H9 (cell line): ENCODE data around the gene CYP27C1. TPM values are rescaled to one million over a fixed set of nuclear protein-coding genes. Genes with fewer than 3 reads are reported as not detected.

Source experiments
- DNase-seq: peaks from one replicate; pipeline ENCODE4 v3.0.0-alpha.2; 2017
- H2AFZ ChIP-seq: one replicate; pipeline ENCODE4 v1.6.1; 2013; ENCODE audit warnings: mild to moderate bottlenecking, low read length, control low read depth, moderate library complexity
- H2AK5ac ChIP-seq: 2 replicates; pipeline ENCODE4 v1.6.1; 2013; ENCODE audit warnings: low read length, control low read depth, mixed read lengths; ENCODE audit not compliant: insufficient read length
- H2BK120ac ChIP-seq: one replicate; pipeline ENCODE4 v1.6.1; 2013; ENCODE audit warnings: low read depth, mild to moderate bottlenecking, low read length, control low read depth, inconsistent platforms; ENCODE audit not compliant: poor library complexity, severe bottlenecking
- H2BK12ac ChIP-seq: 2 replicates; pipeline ENCODE4 v1.6.1; 2013; ENCODE audit warnings: low read length, control low read depth, mixed read lengths, low read depth; ENCODE audit not compliant: insufficient read length
- H2BK15ac ChIP-seq: 2 replicates; pipeline ENCODE4 v1.6.1; 2013; ENCODE audit warnings: low read depth, low read length, control low read depth
- H2BK20ac ChIP-seq: one replicate; pipeline ENCODE4 v1.6.1; 2013; ENCODE audit warnings: low read depth, mild to moderate bottlenecking, low read length, control low read depth, inconsistent platforms; ENCODE audit not compliant: poor library complexity, severe bottlenecking
- H2BK5ac ChIP-seq: 2 replicates; pipeline ENCODE4 v1.6.1; 2013; ENCODE audit warnings: low read length, control low read depth, mixed read lengths; ENCODE audit not compliant: insufficient read length
- H3K14ac ChIP-seq: 2 replicates; pipeline ENCODE4 v1.6.1; 2013; ENCODE audit warnings: low read length, control low read depth; ENCODE audit not compliant: insufficient read depth
- H3K18ac ChIP-seq: 2 replicates; pipeline ENCODE4 v1.6.1; 2013; ENCODE audit warnings: low read depth, mild to moderate bottlenecking, mixed read lengths, low read length, control low read depth; ENCODE audit not compliant: insufficient read length
- H3K23ac ChIP-seq: 2 replicates; pipeline ENCODE4 v1.6.1; 2013; ENCODE audit warnings: low read length, control low read depth, mixed read lengths, low read depth; ENCODE audit not compliant: insufficient read length
- H3K23me2 ChIP-seq: 2 replicates; pipeline ENCODE4 v1.6.1; 2013; ENCODE audit warnings: low read depth, mild to moderate bottlenecking, mixed read lengths, low read length, control low read depth; ENCODE audit not compliant: insufficient read length, poor library complexity, severe bottlenecking
- H3K27ac ChIP-seq: 2 replicates; pipeline ENCODE4 v1.5.1; 2013; ENCODE audit warnings: low read length, control low read depth, mixed read lengths, low read depth; ENCODE audit not compliant: insufficient read length
- H3K27me3 ChIP-seq: 2 replicates; pipeline ENCODE4 v1.6.1; 2013; ENCODE audit warnings: low read length, control low read depth, inconsistent platforms; ENCODE audit not compliant: insufficient read depth
- H3K4ac ChIP-seq: 2 replicates; pipeline ENCODE4 v1.6.1; 2013; ENCODE audit warnings: low read depth, mild to moderate bottlenecking, control low read depth, inconsistent platforms, low read length, moderate library complexity
- H3K4me1 ChIP-seq: 2 replicates; pipeline ENCODE4 v1.6.1; 2013; ENCODE audit warnings: low read length, control low read depth, inconsistent platforms; ENCODE audit not compliant: insufficient read depth
- H3K4me2 ChIP-seq: 2 replicates; pipeline ENCODE4 v1.6.1; 2013; ENCODE audit warnings: low read length, control low read depth, mixed read lengths; ENCODE audit not compliant: insufficient read length, insufficient read depth
- H3K56ac ChIP-seq: 2 replicates; pipeline ENCODE4 v1.6.1; 2013; ENCODE audit warnings: low read depth, mild to moderate bottlenecking, mixed read lengths, low read length, control low read depth; ENCODE audit not compliant: insufficient read length
- H3K79me1 ChIP-seq: 2 replicates; pipeline ENCODE4 v1.6.1; 2013; ENCODE audit warnings: low read depth, mild to moderate bottlenecking, moderate library complexity, low read length, control low read depth, inconsistent platforms; ENCODE audit not compliant: insufficient read depth, poor library complexity, severe bottlenecking
- H3K79me2 ChIP-seq: 2 replicates; pipeline ENCODE4 v1.6.1; 2013; ENCODE audit warnings: low read length, control low read depth, inconsistent platforms; ENCODE audit not compliant: insufficient read depth
- H3K9ac ChIP-seq: 2 replicates; pipeline ENCODE4 v1.6.1; 2013; ENCODE audit warnings: low read length, control low read depth, mixed read lengths; ENCODE audit not compliant: insufficient read length; ENCODE audit errors: extremely low read depth
- H3K9me3 ChIP-seq: one replicate; pipeline ENCODE4 v1.6.1; 2013; ENCODE audit warnings: low read depth, low read length, inconsistent platforms; ENCODE audit not compliant: control insufficient read depth
- H3T11ph ChIP-seq: one replicate; pipeline ENCODE4 v1.6.1; 2013; ENCODE audit warnings: mild to moderate bottlenecking, low read length, control low read depth, inconsistent platforms
- H4K20me1 ChIP-seq: one replicate; pipeline ENCODE4 v1.6.1; 2013; ENCODE audit not compliant: control insufficient read depth, insufficient read length, insufficient read depth
- H4K5ac ChIP-seq: 2 replicates; pipeline ENCODE4 v1.6.1; 2013; ENCODE audit warnings: low read depth, mild to moderate bottlenecking, mixed read lengths, low read length, control low read depth; ENCODE audit not compliant: insufficient read length
- H4K8ac ChIP-seq: replicated peaks from 2 replicates; pipeline ENCODE4 v1.6.1; 2013; ENCODE audit warnings: low read length, control low read depth, mixed read lengths, low read depth; ENCODE audit not compliant: insufficient read length
- H4K91ac ChIP-seq: 2 replicates; pipeline ENCODE4 v1.6.1; 2013; ENCODE audit warnings: low read depth, mild to moderate bottlenecking, moderate library complexity, mixed read lengths, low read length, control low read depth; ENCODE audit not compliant: insufficient read length
- H3K27ac Mint-ChIP-seq, 3 experiments: 2 replicates in 2 of 3; 3 replicates in 1 of 3; pipeline ENCODE4 v1.8.0; 2020 to 2021; ENCODE audit warnings: mixed read lengths in 3 of 3, mild to moderate bottlenecking in 1 of 3, moderate library complexity in 1 of 3
- H3K27me3 Mint-ChIP-seq: 2 replicates; pipeline ENCODE4 v1.8.0; 2021; ENCODE audit warnings: low read depth, mild to moderate bottlenecking, moderate library complexity, mixed read lengths
- H3K36me3 Mint-ChIP-seq, 3 experiments: 2 replicates in 2 of 3; 3 replicates in 1 of 3; pipeline ENCODE4 v1.8.0; 2020 to 2021; ENCODE audit warnings: low read depth in 3 of 3, mixed read lengths in 3 of 3; ENCODE audit not compliant: insufficient read depth in 1 of 3
- H3K4me1 Mint-ChIP-seq, 2 experiments: 2 replicates each; pipeline ENCODE4 v1.8.0; 2020; ENCODE audit warnings: mixed read lengths in 2 of 2
- H3K4me3 Mint-ChIP-seq, 2 experiments: 2 replicates in 1 of 2; 3 replicates in 1 of 2; pipeline ENCODE4 v1.8.0; 2020 to 2021; ENCODE audit warnings: mild to moderate bottlenecking in 2 of 2, mixed read lengths in 2 of 2, moderate library complexity in 1 of 2
- H3K9me3 Mint-ChIP-seq, 2 experiments: 2 replicates in 1 of 2; 3 replicates in 1 of 2; pipeline ENCODE4 v1.8.0; 2020; ENCODE audit warnings: mild to moderate bottlenecking in 2 of 2, mixed read lengths in 2 of 2, moderate library complexity in 1 of 2
- WGBS: extraction: QIAGEN DNeasy Blood & Tissue Kit; methylation state at CpG from one replicate; pipeline ENCODE4 v1.1.7; 2013; ENCODE audit warnings: missing lambda C conversion rate, low lambda C conversion rate, mixed read lengths; ENCODE audit not compliant: insufficient read length; ENCODE audit errors: extremely low coverage; 5-methylcytosine and 5-hydroxymethylcytosine counted together
- total RNA-seq: library from RNA; stranded (reverse); gene quantifications from 2 replicates; pipeline ENCODE4 v1.2.1, GENCODE V29; 2021
- TF ChIP-seq, protein P1 (sequence below): fragments of 200-600 bp; sonication (generic); conservative IDR thresholded peaks from 3 replicates; pipeline ENCODE4 v1.8.0; 2021; ENCODE audit warnings: antibody characterized with exemption, mild to moderate bottlenecking

CYP27C1 gene
- total RNA-seq, 1 experiment from 2014 or later, result 2.3 TPM

GRCh38 chr2:127170021-127170420 lies 50.1 kb downstream of the CYP27C1 start:
- no peak overlapping the region for H2BK20ac ChIP-seq
- H4K8ac ChIP-seq, result no peak overlapping the region
- no peak overlapping the region for H3K27ac ChIP-seq
- Mint-ChIP-seq H3K27ac (no peak overlapping the region), H3K36me3 (no peaks in the 10 kb centered on the region), H3K27me3 (peaks cover 1% of the 10 kb centered on the region; the same call in 1 of the 2 replicates), H3K4me3 (no peak overlapping the region), H3K4me1 (peaks cover 14 to 18% of the 10 kb centered on the region in 2 experiments), H3K9me3 (no peaks in the 10 kb centered on the region; a peak in 1 of 5 replicates)
- H3K56ac ChIP-seq, result no peak overlapping the region
- WGBS, result no CpG with 5 or more reads among the region's 3 CpGs
- H3K79me2 ChIP-seq, result no peaks in the 10 kb centered on the region
- H3K9me3 ChIP-seq, result no peaks in the 10 kb centered on the region
- no peak overlapping the region for H3K4me2 ChIP-seq
- no peak overlapping the region for H2BK5ac ChIP-seq
- no peak overlapping the region for H4K5ac ChIP-seq
- no peak overlapping the region for H2AK5ac ChIP-seq
- no peak for DNase-seq
- no peak overlapping the region for H2AFZ ChIP-seq
- H4K20me1 ChIP-seq, result no peaks in the 10 kb centered on the region
- no peaks in the 10 kb centered on the region for H3K79me1 ChIP-seq
- H3T11ph ChIP-seq, result no peak overlapping the region
- peaks cover 2% of the 10 kb centered on the region; the same call in 1 of the 2 replicates for H3K4me1 ChIP-seq
- H4K91ac ChIP-seq, result no peak overlapping the region
- H3K4ac ChIP-seq, result no peak overlapping the region
- no peak overlapping the region for H2BK15ac ChIP-seq
- no peak overlapping the region for H2BK12ac ChIP-seq
- no peak overlapping the region for H2BK120ac ChIP-seq
- H3K23me2 ChIP-seq, result no peaks in the 10 kb centered on the region
- no peak overlapping the region for H3K14ac ChIP-seq
- no peak overlapping the region for H3K23ac ChIP-seq
- no peaks in the 10 kb centered on the region for H3K27me3 ChIP-seq
- no peak overlapping the region for H3K18ac ChIP-seq
- H3K9ac ChIP-seq, result no peak overlapping the region
- TF ChIP-seq, protein P1, sequence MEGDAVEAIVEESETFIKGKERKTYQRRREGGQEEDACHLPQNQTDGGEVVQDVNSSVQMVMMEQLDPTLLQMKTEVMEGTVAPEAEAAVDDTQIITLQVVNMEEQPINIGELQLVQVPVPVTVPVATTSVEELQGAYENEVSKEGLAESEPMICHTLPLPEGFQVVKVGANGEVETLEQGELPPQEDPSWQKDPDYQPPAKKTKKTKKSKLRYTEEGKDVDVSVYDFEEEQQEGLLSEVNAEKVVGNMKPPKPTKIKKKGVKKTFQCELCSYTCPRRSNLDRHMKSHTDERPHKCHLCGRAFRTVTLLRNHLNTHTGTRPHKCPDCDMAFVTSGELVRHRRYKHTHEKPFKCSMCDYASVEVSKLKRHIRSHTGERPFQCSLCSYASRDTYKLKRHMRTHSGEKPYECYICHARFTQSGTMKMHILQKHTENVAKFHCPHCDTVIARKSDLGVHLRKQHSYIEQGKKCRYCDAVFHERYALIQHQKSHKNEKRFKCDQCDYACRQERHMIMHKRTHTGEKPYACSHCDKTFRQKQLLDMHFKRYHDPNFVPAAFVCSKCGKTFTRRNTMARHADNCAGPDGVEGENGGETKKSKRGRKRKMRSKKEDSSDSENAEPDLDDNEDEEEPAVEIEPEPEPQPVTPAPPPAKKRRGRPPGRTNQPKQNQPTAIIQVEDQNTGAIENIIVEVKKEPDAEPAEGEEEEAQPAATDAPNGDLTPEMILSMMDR, result no peak
